ENCODE data around the gene UIMC1. TPM values are rescaled to one million over a fixed set of nuclear protein-coding genes. Genes with fewer than 3 reads are reported as not detected.
A peak's percentile ranks its signal among the peaks of the same experiment; 100 is the strongest.

The UIMC1 gene
- total and polyA plus RNA-seq, 7 donors, result 18.0 to 96.1 (median 40.2) TPM

- TF ChIP-seq EP300 (IDR thresholded peaks at IDR 0.05) (no peak), POLR2AphosphoS5 (IDR thresholded peaks at IDR 0.05) (peak in 1 of 4 donors; percentile 19)
- Histone ChIP-seq H3K4me1 (no peaks in the 10 kb centered on the region), H3K4me3 (peak within 1 kb of the TSS in 2 of 4 donors; percentile 5 to 18), H3K36me3 (peaks cover 2 to 22% (median 11%) of the 10 kb centered on the region in 4 donors), H3K9me3 (no peaks in the 10 kb centered on the region), H3K27me3 (no peaks in the 10 kb centered on the region), H3K27ac (no peak within 1 kb of the TSS)
- intact Hi-C loops (cut with DNase I), result no loop called here
- DNase-seq, result peak; percentile 48
- WGBS, 2 donors, result 53 to 73% methylated on average over 9 of the region's 9 CpGs
These were observed 107.2 kb downstream of the UIMC1 start, which contains the start of gene HK3 for GRCh38 chr5:176899296-176899891. TSS of gene HK3 (minus strand) at chr5:176899346. CDS start at chr5:176896159, 3,187 bp downstream.

DNA sequence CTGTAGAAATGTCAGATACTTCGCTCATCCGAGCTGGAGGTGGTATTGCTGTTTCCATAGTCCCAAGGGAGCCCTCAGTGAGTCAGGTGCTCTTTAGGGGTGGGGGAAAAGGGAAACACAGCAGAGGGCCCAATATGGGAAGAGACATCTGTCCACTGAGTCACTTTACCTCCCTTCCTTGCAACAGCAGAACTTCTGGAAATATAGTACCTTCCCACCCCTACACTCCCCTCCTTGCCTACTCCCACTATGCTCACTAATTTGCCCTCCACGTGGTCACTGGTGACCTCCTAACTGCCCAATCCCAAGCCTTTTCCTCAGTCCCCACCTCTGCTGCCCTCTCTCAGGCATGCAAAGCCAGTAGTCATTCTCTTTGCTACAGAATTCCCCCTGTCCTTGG is 109.3 kb downstream of the UIMC1 start:
- WGBS, 2 donors, result 64 to 67% methylated on average over 3 of the region's 3 CpGs

DNA sequence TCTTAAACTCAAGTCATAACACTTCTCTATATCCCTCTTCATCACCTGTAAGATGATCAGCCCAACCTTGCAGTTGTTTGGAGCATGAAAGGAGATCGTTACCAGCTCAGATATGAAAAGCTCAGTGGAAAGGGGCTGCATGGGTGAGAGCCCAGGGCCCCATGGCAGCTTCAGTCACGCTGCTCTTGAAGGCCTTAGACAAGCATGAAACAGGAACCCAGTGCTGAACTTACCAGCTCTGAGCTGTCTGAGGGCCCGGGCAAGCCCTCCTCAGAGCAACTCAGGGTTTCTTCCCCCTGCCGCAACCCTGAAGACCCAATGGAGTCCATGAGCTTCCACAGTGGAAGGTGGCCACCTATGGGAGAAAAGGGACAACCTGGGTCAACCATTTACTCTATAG is 110.7 kb downstream of the UIMC1 start:
- no peaks in the 10 kb centered on the region for H3K27me3 ChIP-seq
- no peaks in the 10 kb centered on the region for H3K4me1 ChIP-seq
- DNase-seq, result no peak
- no peak overlapping the region for H3K4me3 ChIP-seq
- no peaks in the 10 kb centered on the region for H3K9me3 ChIP-seq
- TF ChIP-seq POLR2A (IDR thresholded peaks at IDR 0.05), result no peak
- TF ChIP-seq EP300 (IDR thresholded peaks at IDR 0.05), result no peak
- TF ChIP-seq, protein P1, sequence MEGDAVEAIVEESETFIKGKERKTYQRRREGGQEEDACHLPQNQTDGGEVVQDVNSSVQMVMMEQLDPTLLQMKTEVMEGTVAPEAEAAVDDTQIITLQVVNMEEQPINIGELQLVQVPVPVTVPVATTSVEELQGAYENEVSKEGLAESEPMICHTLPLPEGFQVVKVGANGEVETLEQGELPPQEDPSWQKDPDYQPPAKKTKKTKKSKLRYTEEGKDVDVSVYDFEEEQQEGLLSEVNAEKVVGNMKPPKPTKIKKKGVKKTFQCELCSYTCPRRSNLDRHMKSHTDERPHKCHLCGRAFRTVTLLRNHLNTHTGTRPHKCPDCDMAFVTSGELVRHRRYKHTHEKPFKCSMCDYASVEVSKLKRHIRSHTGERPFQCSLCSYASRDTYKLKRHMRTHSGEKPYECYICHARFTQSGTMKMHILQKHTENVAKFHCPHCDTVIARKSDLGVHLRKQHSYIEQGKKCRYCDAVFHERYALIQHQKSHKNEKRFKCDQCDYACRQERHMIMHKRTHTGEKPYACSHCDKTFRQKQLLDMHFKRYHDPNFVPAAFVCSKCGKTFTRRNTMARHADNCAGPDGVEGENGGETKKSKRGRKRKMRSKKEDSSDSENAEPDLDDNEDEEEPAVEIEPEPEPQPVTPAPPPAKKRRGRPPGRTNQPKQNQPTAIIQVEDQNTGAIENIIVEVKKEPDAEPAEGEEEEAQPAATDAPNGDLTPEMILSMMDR (IDR thresholded peaks at IDR 0.05), result no peak
- TF ChIP-seq POLR2AphosphoS5 (IDR thresholded peaks at IDR 0.05), result no peak
- no peak overlapping the region for H3K27ac ChIP-seq
- no peaks in the 10 kb centered on the region for H3K36me3 ChIP-seq
- 83 to 93% methylated on average over 4 of the region's 4 CpGs for WGBS, 2 donors
- intact Hi-C loops (cut with DNase I), result no loop called here

More for the DNA sequence above, 109.3 kb downstream of the UIMC1 start:
- no peaks in the 10 kb centered on the region for H3K27me3 ChIP-seq
- H3K4me3 ChIP-seq, result no peak overlapping the region
- H3K4me1 ChIP-seq, result no peaks in the 10 kb centered on the region
- no peaks in the 10 kb centered on the region for H3K9me3 ChIP-seq
- intact Hi-C loops (cut with DNase I), result no loop called here
- H3K36me3 ChIP-seq, result peaks cover 0 to 1% (median 0%) of the 10 kb centered on the region in 4 donors
- no peak for DNase-seq
- TF ChIP-seq, protein P1 (IDR thresholded peaks at IDR 0.05), result no peak
- no peak for TF ChIP-seq POLR2A (IDR thresholded peaks at IDR 0.05)
- no peak for TF ChIP-seq EP300 (IDR thresholded peaks at IDR 0.05)
- no peak for TF ChIP-seq POLR2AphosphoS5 (IDR thresholded peaks at IDR 0.05)
- H3K27ac ChIP-seq, result no peak overlapping the region

DNA sequence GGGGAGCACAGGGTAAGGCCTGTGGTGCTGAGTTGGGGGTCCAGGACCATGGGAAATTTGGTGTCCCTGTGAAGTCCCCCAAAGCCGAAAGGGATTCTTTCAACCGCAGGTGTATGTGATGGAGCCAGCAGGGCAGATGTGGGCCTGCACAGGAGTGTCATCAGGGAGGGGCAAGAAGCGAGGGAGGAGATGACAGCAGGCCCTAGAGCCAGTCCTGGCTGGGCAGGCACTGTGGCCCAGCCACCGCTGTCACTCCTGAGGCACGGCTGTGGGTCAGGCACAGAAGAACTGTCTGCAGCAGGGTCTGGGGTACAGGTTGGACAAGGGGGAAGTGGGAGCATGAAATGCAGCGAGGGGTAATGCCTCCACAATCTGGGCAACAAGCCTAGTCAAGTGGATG is 112.3 kb downstream of the UIMC1 start:
- DNase-seq, result no peak
- Histone ChIP-seq H3K27ac (no peak overlapping the region), H3K27me3 (no peaks in the 10 kb centered on the region), H3K4me3 (no peak overlapping the region), H3K4me1 (no peaks in the 10 kb centered on the region), H3K9me3 (no peaks in the 10 kb centered on the region), H3K36me3 (no peaks in the 10 kb centered on the region)
- 89 to 90% methylated on average over 6 of the region's 6 CpGs for WGBS, 2 donors
- intact Hi-C loops (cut with DNase I), result no loop called here
- TF ChIP-seq EP300 (IDR thresholded peaks at IDR 0.05) (no peak), POLR2AphosphoS5 (IDR thresholded peaks at IDR 0.05) (no peak), POLR2A (IDR thresholded peaks at IDR 0.05) (no peak)
- TF ChIP-seq, protein P1 (IDR thresholded peaks at IDR 0.05), result no peak

GRCh38 chr5:176892663-176893062 is 113.9 kb downstream of the UIMC1 start:
- intact Hi-C loops (cut with DNase I), result no loop called here
- 67% methylated on average over 3 of the region's 3 CpGs for WGBS, 2 donors
- no peak for DNase-seq

More at GRCh38 chr5:176892663-176893062, 113.9 kb downstream of the UIMC1 start:
- Histone ChIP-seq H3K27me3 (no peaks in the 10 kb centered on the region), H3K27ac (no peak overlapping the region), H3K36me3 (no peaks in the 10 kb centered on the region), H3K4me1 (no peaks in the 10 kb centered on the region), H3K9me3 (no peaks in the 10 kb centered on the region), H3K4me3 (no peak overlapping the region)
- TF ChIP-seq POLR2A (IDR thresholded peaks at IDR 0.05), result no peak
- no peak for TF ChIP-seq POLR2AphosphoS5 (IDR thresholded peaks at IDR 0.05)
- TF ChIP-seq EP300 (IDR thresholded peaks at IDR 0.05), result no peak
- TF ChIP-seq, protein P1 (IDR thresholded peaks at IDR 0.05), result no peak
